Epidermal melanocyte (primary cell): ENCODE measurements around the gene INPP5A.

ENCODE experiments used
- DNase-seq: peaks from one replicate; pipeline ENCODE4 v3.0.0; 2011; ENCODE audit warnings: low spot score; ENCODE audit not compliant: insufficient read length

The INPP5A gene

DNA sequence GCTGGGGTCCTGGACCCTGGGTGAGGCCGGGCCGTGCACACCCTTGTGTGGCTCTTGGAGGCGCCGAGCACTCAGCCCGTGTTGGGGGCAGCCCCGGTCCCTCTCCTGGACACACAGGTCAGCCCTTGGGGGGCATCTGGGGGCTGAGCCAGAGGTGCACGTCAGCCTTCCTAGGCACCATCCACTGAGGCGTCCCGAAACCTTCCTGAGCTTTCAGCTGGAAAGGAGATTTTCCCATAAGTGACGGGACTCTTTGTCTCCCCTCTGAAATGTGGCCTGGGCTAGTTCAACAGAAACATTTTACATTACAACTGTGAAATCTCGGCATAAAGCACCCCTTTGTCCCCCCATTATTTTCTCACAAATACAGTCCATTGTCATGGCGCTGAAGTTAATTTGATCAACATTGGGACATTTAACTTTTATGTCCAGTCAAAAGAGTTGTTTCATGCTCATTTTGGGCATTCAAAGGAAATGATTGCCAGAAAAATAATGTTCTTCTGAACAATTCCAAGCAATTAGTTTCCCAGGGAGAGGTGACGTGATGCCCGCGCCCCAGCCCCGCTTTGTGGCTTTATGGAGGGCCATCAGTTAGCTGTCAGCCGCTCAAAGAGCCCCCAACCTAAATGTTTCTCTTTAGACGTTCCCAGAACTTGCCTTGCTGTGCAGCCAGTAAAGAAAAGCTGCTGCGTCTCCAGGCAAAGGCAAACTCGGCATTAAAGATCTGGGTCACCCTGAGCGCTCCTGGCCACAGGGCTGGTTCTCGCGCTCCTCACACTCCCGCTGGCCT, 177.6 kb downstream of the INPP5A start:
- no peak for DNase-seq

DNA sequence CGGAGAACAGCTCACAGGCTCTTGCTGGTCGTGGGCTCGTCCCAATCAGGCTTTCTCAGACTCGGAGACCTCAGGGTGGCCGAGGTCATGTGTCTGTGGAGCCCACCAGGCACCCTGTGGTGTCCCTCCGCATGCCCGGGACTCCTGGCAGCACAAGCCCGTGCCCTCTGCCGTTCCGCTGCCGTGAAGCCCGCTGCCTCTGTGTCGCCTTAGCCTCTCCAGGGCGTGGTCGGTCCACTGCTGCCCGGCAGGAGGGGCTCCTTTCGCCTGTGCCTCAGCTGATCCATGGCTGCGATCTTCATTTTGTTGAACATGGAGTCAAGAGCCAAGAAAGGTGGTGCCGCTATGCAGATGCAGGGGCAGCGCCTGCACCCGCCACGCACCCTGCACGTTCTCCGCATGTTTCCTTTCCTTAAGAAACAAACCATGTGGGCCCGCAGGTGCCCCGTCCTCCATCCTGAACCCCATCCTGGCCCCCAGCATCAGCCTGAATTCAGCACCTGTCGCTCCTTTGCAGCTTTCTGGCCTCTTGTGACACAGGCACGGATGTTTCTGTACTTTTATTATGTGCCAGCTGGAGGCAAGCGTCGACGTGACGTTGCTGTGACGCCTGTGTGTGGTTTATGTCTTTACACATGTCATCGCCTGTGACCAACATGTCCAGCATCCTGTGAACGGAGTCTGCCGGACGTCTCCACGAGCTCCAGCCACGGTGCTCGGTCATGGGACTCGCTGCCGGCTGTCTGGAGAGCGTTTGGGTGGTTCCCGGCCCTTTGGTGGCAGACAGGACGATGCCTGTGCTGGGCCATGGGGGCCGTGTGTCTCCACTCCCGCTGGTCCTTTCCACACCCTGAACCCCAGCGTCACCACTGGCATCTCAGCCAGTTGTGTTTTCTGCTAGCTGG, 178.4 kb downstream of the INPP5A start:
- no peak for DNase-seq

DNA sequence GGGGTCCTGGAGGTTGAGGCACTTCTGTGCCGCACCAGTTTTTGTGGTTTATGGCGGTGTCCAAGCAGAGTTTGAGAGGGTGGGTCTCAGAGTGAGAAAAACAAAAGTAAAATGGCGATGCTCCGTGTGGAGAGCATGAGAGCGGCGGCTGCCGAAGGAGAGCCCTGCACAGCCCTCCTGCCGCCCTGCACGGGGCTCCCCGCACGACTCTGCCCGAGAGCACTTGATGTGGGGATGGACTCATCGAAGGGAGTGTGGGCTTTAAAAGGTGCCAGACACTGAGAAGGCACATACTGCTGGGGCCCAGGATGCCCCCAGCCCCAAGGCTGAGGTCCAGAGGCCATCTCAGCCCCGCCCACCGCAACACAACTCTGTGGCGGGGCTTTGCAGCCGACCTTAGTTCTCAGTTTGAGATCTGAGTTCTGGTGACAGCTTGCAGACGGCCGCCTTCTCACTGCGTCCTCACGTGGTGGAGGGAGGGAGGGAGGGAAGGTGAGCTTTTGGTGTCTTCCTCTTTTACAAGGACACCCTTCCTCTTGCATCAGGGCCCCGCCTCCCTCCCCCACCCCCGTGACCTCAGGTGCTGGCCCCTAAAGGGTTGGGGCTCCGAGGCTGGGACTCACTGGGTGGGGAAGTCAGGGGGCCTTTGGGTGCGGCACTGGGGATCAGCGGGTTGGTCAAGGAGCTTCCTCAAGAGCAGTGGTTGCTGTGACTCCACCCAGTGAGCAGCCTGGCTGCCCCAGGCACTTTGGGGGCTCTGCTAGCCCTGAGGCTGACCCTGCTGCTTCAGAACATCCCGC, 179.3 kb downstream of the INPP5A start:
- DNase-seq: no peak

DNA sequence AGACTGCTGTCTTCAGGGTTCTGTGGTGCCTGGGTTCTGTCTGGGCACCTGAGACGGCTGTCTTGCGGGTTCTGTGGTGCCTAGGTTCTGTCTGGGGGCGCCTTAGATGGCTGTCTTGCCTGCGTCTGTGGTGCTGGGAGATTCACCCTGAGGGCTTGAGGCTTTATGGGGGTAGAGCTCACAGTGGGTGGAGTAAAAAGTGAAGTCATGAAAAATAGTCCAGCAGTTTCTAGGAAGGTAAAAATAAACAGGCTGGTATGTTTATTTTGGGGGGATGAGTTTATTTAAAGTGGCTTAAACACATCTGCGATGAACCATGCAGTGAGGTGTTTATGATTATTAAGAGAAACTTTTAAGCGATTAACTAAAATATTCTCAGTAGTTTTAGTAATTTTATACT, 184.1 kb downstream of the INPP5A start:
- no peak for DNase-seq

DNA sequence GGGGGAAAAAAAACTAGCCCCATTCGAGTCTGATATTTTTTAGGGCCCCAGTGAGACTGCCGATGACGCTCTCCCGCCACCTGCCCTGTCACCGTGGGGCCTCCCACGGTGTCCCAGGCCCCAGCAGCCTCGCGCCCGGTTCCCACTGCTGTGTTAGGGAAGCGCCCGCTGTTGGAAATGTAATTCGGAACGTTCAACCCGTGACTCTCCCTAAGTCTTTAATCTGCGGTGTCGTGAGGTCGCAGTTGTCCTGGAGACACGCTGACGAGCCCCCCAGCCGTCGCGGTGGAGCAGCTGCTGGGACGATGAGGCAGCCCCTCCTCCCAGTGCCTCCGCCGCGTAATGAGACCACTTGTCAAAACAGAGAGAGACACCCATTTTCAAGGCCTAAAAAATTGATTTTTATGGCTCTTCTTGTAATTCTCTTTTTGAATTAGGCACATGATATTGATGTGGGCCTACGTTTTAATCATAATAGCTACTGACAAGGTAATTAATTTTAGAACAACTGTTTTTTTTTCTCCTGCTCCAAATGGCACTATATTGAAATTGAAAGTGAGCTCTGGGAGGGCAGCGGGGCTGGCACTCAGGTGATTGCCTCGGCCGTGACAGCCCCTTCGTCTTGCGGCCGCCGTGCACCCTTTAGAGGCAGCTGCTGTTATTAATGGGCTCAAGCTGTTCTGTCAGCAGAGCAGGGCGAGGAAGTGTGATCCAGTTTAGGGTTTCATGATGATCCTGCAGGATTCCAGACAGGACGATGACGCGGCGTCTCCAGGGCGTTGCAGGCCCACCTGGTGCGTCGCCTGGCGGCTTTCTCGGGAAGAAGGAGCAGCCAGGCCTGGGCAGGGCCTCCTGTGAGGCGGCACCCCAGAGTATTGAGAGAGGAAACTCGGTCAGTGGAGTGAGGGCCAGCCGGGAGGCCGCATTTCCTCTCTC, 185.1 kb downstream of the INPP5A start:
- no peak for DNase-seq

DNA sequence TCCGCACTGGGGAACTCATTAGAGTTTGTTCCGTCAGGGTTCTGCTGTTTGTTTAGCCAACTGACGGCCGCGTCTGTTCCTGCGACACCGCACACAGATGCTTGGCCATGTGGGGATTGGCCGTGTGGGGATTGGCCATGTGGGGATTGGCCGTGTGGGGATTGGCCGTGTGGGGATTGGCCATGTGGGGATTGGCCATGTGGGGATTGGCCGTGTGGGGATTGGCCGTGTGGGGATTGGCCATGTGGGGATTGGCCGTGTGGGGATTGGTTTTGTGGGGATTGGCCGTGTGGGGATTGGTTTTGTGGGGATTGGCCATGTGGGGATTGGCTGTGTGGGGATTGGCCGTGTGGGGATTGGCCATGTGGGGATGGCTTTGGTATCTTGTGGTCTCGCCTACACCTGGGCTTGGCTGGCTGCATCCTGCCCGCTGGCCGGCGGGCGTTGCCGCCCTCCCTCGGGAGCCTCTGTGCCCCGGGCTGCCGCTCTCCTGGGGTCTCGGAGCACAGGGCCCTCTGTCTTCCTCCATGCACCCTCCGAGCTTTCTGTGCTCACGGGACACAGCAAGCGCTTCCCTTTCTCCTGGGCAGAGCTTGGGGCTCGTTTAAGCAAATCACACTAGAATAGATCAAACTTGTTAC, 185.9 kb downstream of the INPP5A start:
- no peak for DNase-seq

DNA sequence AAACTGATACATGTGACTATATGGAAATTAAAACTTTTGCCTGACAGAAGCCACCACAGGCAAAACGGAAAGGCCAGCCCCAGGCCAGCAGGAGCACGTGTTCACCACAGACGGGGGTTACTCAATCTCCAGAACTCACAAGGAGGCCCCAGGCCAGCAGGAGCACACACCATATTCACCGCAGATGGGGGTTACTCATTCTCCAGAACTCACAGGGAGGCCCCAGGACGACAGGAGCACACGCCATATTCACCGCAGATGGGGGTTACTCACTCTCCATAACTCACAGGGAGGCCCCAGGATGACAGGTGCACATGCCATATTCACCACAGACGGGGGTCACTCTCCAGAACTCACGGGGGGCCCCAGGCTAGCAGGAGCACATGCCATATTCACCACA, 186.9 kb downstream of the INPP5A start:
- peak; percentile 84 for DNase-seq

DNA sequence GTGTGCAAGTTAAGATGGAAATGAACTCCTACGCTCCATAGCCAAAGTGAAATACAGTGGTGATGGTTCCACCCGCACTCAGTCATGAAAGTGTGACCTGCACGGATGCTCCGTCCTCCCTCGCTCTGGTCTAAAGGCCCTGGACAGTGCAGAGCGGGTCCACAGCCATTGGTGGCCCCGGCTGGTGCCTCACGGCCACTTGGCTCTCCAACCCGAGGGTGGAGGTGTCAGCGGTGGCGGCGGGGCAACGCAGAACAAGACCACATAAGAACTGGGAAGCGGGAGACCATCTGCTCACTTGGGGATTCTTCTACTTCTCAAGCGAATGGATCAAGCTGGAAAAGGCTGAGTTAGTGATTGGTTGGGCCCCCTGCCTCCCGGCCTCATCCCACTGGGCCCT, 187.6 kb downstream of the INPP5A start:
- no peak for DNase-seq

DNA sequence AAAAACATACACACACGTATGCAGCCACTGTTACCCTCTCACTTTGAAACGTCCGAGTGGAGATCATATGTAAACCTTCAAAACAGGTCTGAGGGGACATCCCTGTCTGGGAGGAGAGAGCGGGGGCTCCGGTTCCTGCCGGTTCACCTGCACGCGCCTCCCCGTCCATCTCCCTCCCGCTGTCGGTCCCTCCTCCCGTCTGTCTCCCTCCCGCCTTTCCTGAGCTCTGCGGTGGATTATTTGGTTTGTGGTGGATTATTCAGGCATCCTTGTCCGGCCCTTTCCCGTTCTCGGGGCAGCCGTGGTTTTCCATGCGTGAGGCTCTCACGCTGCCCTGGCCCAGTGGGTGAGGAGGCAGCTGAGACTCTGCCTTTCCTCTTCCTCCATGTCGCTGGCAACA, 188.6 kb downstream of the INPP5A start:
- no peak for DNase-seq

DNA sequence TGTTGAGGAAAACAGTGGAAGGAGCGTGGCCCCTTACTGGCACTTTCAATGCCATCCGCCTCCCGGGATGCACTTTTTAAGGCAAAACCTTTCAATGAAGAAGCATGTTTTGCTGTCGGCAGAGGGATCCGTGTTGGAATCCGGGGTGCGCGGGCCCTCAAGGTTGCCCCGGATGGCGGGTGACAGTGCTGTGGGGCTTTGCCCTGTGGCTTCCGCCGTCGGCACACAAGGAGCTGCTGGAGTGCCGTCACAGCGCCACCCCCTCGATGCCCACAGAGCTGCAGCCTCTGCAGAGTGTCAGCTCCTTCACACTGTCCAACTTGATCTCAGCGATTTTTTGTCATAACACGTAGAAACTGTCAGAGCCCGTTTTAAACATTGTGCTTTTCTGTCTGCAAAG, 189.4 kb downstream of the INPP5A start:
- no peak for DNase-seq

DNA sequence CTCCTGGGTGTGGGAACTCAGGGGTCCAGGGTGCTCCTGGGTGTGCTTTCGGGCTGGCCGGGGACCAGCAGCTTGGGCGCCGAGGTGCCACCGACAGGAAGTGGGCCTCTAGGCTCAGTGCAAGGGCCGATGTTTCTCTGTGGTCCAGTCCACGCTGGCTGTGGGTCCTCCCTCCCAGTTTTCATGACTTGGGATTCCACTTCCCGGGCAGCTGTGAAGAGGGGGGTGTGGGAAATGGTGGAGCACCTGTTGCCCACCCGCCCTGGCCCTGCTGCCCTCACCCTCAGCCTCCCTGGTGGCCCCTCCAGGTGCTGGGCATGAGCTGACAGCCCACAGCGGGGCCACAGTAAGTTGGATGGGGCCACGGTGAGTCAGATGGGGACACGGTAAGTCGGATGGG, 189.8 kb downstream of the INPP5A start:
- DNase-seq: no peak

DNA sequence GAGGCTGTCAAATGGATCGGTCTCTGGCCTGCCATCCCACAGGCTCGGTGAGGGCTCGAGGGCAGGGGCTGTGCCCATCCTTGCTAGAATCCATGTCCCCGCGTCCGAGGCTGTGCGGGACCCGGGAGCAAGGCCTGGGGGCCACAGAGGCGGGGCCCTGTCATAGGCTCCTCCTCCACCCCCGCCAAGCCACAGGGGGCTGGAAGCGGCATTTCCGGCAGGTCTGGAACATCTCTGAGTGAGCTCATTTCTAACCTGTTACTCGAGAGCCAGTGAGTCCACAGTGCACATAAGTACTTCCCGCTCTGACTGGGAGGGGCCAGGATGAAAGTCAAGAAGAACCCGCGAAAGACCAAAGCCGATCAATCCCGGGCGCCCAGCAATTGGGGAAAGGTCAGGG, 190.7 kb downstream of the INPP5A start:
- no peak for DNase-seq

DNA sequence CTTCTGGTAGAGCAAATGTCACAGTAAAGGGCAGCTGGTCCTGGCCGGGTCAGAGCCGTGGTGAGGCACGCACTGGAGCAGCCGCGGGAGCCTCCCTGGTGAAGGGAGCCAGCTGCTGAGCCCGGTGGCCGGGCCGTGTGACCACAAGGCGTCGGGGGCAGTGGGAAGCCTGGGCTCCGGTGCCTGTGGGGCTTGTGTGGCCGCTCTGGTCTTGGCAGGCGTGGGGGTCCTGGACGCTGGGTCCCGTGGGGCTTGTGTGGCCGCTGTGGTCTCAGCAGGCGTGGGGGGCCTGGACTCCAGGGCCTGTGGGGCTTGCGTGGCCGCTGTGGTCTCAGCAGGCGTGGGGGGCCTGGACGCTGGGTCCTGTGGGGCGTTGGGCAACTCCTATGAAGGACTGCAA, 191.2 kb downstream of the INPP5A start:
- DNase-seq: no peak

DNA sequence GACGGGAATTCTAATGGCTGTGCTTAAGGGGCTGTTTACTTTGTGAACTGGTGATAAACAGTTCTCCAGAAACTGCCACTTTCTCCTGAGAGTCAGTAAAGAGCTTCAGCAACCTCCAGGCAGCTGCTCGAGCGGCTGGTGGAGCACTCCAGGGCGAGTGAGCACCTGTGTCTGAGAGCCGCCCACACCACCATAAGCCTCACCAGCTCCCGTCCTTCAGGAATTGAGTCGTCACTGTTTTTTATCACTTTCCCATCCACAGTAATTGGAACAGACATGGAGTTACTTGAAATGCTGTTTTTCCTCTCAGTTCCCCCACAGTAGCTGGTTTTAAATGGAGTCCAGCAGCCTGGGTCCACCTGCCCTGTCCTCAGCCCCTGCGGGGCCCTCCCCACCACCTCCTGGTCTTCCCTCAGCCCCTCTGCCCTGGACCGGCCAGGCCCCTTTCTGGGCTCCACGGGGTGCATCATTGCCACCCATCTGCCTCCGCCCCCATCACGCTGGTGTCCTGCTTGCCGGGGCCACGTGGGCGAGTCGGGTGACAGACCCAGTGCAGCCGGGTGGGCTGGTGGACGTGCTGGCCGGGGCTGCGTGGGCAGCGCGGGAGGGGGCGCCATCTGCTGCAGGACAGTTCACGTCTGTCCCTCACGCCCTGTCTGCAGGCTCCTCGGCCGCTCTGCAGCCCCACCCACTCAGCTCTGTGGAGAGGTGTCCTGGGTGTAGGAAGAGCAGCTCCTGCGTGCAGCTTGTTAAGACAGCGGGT, 192.4 kb downstream of the INPP5A start:
- no peak for DNase-seq

DNA sequence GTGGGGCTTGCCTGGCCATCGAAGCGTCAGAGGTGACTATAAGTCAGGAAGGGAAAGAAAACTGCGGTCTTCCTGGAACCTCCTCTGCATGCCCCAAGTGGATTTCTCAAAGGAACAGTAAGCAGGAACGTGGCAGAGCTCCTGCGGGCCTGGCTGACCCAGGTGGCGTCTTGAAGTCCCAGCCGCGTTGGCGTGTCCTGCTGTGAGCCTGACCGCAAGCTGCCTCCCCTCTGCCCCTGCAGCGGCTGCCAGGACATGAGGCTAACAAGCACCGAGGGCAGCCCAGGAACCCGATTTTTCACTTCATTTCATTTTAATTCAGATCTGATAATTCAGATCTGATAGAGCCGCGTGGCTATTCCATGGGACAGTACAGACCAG, 193.0 kb downstream of the INPP5A start:
- no peak for DNase-seq

DNA sequence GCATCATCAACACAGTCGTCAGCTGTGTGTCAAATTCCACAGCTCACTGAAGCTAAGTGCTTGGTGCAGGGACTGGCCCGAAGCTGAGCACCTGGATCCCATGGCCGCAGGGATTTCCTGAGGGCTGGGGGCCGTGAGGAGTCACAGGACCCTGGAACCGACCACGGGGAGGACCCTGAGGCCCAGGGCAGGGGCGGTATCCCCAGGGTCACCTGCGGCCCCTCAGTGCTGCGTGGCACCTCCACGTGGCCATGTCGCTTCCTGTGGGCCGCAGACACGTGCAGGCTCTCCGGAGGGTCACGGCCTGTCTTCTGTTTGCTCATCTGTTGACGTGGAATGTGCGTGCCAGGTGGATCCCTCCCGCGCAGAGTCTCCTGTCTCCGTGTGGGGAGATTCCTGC, 194.9 kb downstream of the INPP5A start:
- DNase-seq: no peak

DNA sequence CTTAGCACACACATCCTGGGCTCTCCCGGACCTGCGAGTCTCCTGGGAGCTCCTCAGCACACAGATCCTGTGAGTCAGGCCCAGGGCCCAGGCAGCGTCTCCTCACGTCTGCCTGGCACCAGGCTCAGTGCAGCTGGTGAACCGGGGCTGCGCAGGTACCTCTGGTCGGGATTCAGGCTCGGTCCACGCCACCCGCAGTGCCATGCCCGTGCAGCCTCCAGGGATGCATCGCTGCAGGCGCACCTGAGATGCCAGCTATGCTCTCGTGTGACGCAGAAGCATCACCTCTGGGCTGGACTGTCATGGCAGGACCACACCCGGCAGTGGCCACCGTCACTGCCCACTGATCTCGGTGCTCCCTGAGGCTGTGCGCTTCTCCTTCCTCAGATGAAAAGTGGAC, 196.3 kb downstream of the INPP5A start:
- no peak for DNase-seq

DNA sequence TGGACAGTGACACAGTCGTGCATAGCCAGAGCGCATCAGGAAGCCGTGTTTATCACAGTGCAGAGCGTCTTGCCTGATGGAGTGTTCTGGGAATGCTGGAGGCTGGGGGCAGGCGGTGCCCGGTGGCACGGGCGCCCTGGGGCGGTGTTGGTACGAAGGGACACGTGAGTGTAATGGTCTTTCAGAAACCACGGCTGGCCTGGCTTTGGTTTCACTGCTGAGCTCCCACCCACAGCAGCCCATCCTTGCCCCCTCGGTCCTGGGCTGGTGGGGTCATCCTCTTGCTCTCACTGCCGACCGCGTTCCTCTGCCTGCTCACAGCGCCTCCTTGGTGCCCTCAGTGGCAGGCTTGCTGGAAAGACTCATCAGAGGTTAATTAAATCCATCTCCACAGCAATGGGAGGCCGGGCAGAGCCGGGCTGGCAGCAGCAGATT, 197.8 kb downstream of the INPP5A start:
- DNase-seq: no peak

DNA sequence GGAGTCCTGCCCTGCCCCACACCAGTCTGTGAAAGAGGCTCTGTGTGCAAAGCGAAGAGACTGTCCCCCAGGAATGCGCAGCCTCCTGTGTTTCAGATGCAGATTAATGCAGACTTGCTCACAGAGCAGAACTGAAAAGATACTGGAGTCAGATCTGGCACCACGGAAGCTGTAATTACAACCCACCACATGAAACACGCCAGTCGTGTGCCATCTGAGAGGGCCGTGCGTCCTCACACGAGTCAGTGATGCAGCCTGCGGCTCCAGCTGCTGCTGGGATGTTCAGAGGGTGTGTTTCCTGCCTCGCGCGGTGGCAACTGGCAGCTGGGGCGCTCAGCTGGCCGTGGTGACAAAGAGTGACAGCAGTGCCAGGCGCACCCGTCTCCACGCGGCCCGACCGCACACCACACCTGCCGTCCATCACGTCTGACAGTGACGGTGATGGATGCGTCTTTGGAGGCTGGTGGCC, 198.4 kb downstream of the INPP5A start:
- no peak for DNase-seq
